EL (cell line): ENCODE measurements around the gene CDR2.
"Not testable (repeated sequence)": the region's sequence is repeated elsewhere in the genome, so short reads cannot be mapped to it uniquely, and the experiment has no call there.

ENCODE experiments used
- DNase-seq: peaks from one replicate; pipeline ENCODE4 v3.0.0-alpha.2; 2016

Gene CDR2

GRCh38 chr16:22375117-22375962 is 921 bp upstream of the CDR2 start:
- no peak for DNase-seq

DNA sequence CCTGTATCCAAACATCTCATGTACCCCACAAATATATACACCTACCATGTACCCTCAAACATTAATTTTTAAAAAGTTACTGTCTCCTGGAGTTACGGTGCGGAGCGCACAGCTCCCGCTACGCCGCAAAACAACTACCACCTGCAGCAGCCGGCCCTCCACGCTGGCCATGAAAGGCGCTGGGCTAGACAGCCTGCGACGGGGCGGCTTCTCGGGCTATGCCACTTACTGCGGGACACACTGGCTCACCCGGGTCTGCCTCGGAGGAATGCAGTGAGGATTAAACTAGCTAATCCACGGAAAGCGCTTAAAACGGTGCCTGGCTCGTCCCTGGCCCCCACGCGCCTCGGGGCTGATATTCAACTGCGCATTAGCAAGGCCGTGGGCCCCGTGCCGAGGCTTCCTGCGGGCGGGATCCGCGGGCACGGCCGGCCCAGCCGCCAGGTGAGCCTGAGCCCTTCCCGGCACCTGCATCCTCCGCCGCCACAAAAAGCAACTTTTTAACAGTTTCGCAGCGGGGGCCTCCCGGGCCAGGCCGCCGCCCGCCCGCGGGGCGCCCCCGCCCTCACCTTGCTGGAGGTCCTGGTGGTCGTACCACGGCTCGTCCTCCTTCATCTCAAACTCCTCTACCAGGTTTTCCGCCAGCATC is 633 bp downstream of the CDR2 start:
- peak; percentile 40 for DNase-seq

DNA sequence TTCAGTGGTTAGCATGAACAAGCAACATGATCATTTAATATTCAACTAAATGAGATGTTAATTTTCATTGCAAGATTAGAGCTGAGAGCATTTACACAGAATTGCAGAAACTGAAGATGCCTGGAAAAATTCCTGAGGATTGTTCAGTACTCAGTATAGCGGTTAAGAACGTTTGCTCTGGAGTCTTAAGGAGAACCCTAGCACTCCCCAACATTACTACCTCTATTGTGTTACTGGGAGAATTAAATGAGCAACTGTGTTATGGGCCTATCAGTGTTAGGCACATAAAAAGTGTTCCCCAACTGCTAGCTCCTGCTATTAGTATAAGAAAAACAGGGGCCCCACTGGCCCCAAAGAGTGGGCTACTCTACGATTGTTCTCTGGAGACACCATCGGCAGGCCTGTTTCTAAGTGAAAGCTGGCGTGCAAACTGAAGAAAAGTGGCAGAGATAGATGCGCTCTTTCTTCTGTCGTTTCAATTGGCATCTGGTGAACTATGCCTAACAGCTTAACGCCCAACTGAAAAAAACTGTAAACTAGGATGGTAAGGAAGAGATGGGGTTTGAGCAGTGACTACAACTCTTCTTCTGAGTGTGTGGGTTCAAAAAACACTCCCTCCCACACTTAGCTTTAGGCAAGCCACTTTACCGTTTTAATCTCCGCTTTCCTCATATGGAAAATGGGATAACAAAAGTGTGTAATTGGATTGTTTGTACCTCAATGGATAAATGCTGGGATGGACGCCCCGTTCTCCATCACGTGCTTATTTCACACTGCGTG is 1.3 kb downstream of the CDR2 start:
- peak; percentile 18 for DNase-seq

GRCh38 chr16:22370038-22370820 is 4.2 kb downstream of the CDR2 start:
- DNase-seq: peak; percentile 79

GRCh38 chr16:22369221-22369811 is 5.1 kb downstream of the CDR2 start:
- peak; percentile 57 for DNase-seq

DNA sequence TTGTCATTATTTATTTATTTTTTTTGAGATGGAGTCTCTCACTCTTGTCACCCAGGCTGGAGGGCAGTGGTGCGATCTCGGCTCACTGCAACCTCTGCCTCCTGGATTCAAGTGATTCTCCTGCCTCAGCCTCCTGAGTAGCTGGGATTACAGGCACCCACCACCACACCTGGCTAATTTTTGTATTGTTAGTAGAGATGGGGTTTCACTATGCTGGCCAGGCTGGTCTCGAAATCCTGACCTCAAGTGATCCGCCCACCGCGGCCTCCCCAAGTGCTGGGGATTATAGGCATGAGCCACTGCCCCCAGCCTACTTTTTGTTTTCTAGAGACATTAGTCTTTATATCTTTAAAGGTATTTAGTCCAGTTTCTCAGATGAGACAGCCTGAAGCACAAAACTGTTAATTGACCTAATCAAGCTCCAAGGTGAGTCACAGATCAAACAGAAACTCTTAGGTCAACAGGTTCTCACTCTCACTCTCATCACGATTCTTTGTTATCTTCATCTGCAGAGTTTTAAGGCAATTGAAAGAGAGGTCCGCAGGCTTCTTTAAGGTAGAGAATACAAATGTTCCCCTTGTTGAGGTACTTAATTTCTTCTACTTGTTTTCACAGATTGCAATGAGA is 6.1 kb downstream of the CDR2 start:
- not testable (repeated sequence) for DNase-seq

DNA sequence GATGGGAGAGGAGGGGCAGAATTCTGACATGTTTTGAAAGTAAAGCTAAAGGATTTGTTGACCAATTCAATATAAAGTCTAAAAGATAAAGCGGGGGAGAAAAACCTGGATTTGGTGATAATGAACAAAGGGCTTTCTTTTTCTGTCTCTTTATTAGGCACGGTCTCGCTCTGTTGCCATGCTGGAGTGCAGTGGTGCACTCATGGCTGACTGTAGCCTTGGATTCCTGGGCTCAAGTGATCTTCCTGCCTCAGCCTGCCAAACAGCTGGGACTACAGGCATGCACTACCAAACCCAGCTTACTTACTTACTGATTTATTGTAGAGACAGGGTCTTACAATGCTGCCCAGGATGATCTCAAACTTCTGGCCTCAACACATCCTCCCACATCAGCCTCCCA is 7.5 kb downstream of the CDR2 start:
- no peak for DNase-seq

DNA sequence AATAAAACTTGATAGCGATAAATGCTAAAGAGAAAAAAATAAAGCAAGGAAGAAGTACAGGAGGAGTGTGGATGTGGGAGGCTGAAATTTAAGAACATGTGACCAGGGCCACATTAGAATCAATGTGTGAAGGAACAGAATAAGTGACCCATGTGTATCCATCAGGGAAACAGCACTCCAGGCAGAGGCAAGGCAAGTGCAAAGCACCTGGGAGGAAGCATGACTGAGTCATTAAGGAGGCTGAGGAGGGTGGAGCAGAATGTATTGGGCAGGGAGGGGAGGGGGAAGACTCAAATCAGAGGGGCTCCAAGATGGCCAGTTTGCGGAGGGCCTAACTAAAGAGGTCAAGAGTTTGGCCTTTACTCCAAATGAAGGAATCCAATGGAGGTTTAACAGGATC is 8.0 kb downstream of the CDR2 start:
- DNase-seq: no peak

DNA sequence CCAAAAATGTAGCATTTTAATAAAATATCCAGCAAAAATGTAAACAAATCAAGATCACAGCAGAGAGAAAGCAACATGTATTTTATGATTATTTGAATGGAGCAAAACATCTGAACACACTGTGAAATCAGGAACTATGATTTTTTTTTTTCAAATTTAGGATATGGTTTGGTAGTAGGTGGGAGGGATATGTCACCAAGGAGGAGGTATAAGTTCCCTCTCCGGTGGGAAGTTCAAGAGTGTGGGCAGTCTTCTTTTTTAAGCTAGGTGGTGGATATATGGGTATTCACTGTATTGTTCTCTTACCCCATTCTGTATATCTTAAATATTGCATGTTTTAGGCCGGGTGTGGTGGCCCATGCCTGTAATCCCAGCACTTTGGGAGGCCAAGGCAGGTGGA is 10.2 kb downstream of the CDR2 start:
- no peak for DNase-seq

DNA sequence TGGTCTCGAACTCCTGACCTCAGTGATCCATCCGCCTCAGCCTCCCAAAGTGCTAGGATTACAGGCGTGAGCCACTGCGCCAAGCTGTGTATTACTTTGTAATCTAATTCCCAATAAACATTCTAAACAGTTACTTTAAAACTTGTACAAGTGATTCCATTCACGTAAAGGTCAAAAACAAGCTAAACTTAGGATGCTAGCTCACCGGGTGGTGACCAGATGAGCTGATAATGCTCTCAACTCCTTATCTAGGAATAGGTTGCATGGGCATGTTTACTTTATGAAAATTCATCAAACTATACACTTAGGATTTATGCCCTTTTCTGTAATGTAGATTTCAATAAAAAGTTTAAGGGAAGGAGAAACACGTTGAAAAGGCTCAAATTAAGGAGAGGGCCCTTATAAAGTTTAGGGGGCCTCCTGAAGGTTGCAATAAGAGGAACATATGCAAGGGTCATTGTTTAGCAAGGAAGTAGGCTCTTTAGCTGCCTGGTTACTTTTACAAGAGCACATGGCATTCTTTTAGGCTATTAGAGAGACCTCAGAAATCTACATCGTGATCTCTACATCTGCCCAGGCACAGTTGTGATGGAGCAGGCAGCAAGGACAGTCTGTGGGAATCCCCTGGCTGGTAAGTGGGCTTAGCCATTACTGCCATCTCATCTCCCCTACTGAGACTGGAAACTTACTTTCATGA is 13.3 kb downstream of the CDR2 start:
- DNase-seq: no peak

DNA sequence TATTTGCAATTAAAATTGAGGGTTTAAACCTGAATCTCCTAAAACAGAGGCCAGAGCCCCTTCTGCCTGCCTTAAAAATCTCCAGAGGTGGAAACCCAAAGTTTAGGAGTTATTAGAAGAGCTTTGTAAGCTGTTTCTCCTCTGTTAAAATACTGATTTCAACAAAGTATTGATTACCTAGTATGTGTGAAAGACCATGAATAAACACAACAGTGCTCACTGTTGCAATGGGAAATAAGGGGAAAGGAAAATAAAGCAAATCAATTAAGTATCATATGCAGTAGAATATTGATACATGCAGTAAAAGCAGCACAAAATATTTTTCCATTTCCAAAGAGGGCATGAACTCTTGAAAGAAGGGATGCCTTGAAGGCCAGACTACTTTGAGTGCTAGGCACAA is 14.7 kb downstream of the CDR2 start:
- no peak for DNase-seq

- DNase-seq: no peak
Observed at GRCh38 chr16:22358000-22358399, 16.4 kb downstream of the CDR2 start.

DNA sequence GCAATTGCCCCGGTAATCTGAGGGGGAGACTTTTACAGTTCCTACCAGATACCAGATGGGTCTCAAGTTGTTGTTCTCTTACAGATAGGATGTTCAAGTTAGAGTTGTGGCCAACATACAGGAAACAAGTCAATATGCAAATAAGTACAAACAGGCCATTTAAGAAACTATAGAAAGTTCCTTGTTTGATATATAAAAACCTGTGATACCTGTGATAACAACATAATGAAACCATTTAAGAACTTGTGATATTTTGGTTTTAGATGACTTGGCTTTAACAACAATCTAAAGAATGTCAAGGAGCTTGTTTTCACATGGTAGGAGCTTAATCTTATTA is 16.8 kb downstream of the CDR2 start:
- no peak for DNase-seq

GRCh38 chr16:22356930-22357634 is 17.3 kb downstream of the CDR2 start:
- no peak for DNase-seq

GRCh38 chr16:22355487-22355908 is 18.9 kb downstream of the CDR2 start:
- DNase-seq: no peak

DNA sequence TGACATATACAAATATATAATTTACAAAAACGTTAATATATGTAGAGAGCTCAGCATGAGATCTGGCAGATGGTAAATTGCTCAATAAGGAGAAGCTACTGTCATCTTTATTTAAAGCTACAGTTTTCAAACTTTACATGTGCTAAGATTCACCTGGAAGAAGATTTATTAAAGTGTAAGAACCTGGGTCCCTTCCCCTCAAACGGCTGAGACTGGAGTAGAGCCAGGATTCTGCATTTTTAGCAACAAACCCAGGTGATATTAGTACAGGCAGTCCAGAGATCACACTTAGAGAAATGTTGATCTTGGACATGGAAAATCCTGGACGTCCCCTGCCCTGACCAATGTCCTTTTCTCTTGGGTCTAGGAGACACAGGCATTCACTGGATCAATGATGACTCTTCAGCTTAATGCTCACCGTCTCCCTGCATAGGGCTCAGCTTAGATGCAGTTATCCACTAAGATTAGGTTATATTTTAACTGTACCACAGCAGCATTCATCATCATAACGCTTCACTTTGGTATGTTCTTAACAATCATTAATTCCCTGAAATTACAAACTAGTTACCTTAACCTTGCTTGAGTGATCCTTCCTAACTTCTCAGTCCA is 20.4 kb downstream of the CDR2 start:
- no peak for DNase-seq

DNA sequence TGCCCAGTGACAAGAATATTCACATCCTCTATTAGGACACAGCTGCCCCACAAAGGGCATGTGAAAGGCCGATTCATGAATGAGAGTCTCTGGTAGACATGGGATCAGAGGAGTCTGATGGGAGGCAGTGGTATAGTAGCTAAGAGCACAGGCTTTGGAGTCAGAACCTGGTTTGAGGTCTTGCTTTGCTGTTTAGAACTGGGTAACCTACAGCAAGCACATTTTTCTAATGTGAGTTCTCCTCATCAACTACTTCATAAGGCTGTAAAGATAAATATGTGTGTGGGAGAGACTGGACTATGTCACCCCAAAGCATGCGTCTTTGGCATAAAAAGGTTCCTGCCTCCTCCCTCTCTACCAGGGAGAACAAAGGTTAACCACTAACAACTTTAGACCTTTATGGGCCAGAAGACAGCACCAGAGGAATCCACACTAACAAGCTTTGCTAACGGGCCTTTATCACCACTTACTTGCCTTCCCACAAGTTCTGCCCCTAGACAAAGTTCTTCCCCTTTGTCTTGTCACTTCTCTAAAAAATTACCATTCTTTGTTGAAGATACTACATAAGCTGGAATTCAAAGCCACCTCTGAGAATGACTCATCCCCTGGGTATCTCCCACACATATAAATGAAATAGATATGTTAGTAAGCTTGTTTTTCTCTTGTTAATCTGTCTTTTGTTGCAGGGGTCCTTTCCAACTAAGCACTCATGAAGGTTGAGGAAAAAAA is 21.1 kb downstream of the CDR2 start:
- DNase-seq: peak; percentile 85

DNA sequence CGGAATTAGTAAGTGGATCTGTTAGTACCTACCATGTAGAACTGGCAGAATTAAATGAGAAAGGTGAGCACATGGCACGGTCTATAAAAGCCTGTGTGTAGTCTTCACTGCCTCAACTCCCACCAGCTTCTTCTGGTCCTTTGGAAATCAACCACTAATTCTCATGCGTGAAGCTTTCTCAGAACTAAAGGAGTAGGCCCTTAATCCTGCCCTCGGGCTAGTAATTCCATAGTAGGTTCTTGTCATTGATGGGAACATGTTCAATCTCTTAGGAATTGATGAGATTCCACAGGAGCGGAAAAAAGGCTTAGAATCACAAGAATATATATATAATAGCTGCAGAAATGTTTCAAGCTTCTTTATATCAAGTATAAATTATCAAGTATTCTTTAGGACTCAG is 21.7 kb downstream of the CDR2 start:
- DNase-seq: peak; percentile 28

DNA sequence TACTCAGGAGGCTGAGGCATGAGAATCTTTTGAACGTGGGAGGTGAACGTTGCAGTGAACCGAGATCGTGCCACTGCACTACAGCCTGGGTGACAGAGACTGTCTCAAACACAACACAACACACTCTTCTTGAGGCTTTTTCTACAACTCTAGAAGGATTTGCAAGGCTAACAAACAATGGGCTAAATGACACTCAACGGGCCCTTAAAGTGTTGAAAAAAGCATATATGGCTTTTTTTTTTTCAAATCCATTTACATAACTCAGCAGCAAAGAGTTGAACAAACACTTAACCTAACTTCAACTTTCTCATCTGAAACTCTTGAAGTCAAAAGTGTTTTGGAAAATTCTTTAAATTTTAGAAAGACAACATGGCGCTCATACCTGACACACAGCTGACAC is 22.3 kb downstream of the CDR2 start:
- no peak for DNase-seq

DNA sequence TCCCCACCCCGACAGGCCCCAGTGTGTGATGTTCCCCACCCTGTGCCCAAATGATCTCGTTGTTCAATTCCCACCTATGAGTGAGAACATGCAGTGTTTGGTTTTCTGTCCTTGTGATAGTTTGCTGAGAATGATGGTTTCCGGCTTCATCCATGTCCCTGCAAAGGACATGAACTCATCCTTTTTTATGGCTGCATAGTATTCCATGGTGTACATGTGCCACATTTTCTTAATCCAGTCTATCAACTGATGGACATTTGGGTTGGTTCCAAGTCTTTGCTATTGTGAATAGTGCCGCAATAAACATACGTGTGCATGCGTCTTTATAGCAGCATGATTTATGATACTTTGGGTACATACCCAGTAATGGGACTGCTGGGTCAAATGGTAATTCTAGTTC is 23.4 kb downstream of the CDR2 start:
- not testable (repeated sequence) for DNase-seq
